CD4-positive, alpha-beta T cell treated with Interferon alpha-2 for 1 hour (primary cell): ENCODE measurements around the gene VWF.

Experiments
- DNase-seq, 2 donors: peaks; one replicate each; pipeline ENCODE4 v3.0.0-alpha.2; 2020 to 2022

Gene VWF

GRCh38 chr12:5973461-5974115, 150.9 kb downstream of the VWF start:
- no peak for DNase-seq

DNA sequence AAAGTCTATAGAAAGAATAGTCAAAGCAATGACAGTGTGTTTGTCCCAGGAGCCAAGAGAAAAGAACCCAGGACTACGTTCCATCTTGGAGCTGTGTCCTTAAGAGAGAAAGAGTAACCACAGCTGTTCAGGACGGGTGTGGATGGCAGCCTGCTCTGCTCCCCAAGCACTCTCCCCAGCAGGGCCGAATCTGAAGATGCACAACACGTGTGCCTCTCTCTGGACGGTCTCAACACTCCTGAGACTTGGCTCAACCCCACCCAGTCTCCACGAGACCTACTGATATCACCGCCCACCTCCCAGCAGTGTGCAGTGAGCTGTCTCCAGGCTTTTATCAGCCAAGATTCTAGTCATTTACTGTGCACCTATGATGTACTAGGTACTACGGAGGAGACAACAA, 152.1 kb downstream of the VWF start:
- no peak for DNase-seq

DNA sequence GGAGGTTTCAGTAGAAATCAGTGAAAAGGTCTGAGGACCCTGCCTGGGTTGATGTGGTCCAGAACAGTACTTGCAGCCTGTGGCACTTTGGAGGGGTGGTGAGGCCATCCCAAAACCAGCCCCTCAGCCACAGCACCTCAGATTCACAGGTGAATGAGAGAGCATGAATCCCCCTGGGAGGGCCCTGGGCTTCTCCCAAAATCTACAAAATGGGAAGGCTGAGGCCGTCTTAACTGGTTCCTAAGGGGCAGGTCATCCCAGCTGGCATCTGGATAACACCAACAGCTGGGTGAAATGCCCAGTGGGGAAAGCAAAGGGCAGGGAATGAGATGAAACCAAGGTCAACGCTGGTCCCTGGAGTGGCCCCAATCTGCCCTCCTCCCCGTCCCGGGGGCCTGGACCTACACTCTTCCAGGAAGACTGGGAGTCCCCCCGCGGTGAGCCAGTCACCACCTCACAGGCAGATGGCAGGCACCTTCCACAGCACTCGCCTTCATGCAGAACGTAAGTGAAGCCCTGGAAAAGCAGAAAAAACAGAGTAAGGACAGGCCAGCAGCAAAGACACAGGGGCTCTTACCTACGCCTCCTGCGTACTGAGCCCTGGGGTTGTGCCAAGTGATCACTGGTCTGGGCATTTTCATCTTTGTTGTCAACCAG, 153.1 kb downstream of the VWF start:
- no peak for DNase-seq

DNA sequence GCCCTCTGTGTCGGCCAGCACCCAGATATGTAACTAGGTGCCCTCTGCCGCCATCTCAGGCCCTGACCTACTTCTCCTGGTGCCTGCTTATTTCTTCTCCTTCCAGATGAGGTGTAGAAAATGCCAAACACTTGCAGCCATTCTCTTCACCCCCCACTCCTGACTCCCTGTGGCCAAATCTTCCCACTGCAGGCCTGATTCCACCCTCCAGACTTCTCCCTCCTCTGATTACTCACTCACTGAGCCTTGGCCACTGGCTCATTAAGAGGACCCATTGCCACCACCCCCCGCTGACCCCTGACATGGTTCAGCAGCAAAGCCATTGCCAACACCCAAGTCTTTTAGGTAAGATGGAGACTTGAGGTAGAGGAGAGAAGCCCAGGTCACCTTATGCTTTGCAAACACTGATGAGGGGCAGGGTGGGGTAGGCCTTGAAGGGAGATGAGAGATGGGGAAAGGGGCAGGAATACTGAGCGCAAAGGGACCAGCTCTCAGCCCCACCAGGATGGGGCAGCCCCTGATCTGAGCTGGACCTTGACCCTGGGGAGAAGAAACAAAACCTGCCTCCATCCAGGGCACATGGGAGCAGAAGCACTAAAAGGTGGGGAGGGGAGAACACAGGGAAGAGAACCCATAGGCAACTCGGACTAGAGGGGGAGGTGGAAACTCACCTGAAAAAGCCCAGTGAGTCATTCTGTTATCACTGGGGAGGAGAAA, 154.3 kb downstream of the VWF start:
- no peak for DNase-seq

GRCh38 chr12:5969156-5969973, 155.1 kb downstream of the VWF start:
- no peak for DNase-seq

GRCh38 chr12:5967645-5968415, 156.6 kb downstream of the VWF start:
- no peak for DNase-seq

GRCh38 chr12:5966486-5967095, 157.9 kb downstream of the VWF start:
- DNase-seq = no peak

DNA sequence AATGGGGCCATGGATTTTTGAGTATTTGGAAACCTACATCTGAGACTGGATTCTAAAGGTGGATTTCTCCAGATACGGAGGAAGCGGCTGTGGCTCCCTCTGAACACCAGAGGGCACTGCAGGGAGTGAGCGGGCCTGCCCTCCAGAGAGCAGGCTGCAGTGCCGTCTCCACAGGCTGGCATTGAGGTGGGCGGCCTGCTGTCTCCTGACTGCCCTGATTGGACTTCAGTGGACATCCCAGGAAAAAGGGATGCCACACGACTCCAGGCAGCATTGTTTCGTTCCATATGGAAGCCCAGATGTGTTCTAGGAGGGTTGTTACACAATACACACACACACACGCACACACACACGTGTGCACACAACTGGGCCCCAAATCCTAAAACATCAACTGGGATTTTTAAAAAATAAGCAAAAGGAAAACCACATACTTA, 158.5 kb downstream of the VWF start:
- DNase-seq = peak; percentile 27 to 35

DNA sequence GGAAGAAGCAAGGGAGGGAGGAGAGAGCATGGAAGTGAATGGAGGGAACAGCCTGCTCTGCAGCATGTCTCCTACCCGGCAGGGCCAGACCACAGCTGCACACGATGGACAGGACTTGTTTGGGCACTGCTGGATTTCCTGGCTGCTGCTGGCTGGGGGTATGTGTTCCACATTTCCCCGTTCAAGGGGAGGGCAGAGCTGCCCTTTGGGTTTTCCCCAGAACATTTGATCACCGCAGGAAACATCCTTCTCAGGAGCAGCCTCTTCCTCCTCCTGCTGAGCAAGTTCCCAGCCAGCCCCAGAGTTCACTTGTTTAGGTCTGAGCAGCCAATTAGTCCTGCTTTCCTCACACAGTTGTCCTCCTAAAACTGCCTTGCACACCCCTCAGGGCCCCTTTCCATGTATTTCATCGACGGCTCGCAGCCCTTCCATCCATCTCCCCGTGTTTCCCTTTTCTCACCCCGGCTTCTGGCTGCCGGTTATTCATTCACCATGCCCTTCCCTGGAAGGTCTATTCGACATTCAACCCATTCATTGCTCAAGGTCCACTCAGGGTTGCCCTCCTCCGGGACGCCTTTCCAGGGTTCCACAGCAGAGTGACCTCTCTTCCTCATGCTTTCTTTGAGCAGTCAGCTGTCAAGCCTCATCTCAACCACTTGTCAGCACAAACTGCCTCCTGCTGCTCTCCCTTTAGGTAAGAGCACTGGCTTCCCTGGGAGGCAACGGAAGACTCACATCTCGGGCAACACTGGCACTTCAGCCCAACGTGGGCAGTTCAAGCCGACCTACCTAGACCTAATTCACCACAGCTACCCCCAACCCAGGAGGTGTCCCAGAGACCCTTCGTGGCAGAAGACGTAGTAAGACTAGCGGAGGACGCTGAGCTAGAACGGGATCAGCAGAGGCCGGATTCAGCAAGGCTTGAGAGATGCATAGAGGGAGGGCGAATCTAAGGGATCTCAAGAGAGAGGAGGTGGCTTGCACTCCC, 159.3 kb downstream of the VWF start:
- DNase-seq = no peak

GRCh38 chr12:5963515-5963914, 161.0 kb downstream of the VWF start:
- DNase-seq = no peak

- DNase-seq = no peak
Measured at GRCh38 chr12:5960783-5961182, 163.7 kb downstream of the VWF start.

DNA sequence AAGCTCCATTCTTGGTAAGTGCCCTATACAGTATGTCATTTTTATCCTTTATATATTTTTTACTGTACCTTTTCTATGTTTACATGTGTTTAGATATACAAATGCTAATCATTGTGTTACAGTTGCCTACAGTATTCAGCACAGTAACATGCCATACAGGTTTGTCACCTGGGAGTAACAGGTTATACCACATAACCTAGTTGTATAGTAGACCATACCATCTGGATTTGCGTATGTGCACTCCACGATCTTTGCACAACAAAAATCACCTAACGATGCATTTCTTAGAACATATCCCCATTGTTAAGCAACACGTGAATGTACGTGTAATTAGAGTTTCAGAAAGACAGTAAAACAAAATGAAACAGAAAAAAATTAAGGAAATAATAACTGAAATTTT, 167.5 kb downstream of the VWF start:
- DNase-seq = no peak

- DNase-seq = no peak
Measured at GRCh38 chr12:5954661-5955060, 169.8 kb downstream of the VWF start.

GRCh38 chr12:5953835-5954586, 170.5 kb downstream of the VWF start:
- DNase-seq = no peak

- DNase-seq = no peak
Measured at GRCh38 chr12:5952031-5952430, 172.4 kb downstream of the VWF start.

DNA sequence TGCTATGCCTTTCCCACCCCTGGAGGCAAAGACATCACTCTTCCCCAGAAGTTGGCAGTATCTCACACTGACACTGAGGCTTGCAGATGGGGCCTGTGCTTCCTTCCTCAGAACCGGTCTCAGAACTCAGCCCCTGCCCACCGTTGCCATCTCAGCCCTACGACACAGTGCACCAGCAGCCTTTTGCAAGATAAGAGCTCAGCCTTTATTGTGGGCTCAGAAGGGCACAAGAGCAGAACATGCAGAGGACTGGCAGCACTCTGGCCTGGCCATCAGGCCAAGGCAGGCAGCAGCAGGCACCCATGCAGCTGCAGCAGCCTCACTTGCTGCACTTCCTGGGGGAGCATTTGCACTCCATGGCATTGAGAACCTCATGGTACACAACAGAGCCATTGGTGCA, 175.8 kb downstream of the VWF start:
- no peak for DNase-seq

GRCh38 chr12:5947006-5947405, 177.5 kb downstream of the VWF start:
- DNase-seq = no peak

DNA sequence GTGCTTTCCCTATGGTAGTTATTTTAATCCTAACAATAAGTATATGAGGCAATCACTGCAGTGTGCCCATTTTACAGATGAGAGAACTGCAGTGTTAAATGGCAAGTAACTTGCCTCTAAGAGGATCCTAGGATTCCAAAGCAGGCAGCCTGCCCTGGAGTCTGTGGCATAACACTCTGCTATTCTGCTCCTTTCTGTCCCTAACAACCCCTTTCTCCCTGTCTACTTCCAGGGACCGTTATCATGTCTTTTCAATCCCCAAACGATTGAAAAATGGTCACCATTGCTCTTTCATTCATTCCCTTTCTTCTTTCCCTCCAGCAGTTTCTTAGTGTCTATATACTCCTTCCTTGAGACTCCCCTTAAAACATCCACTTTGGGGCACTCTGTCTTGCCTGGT, 178.1 kb downstream of the VWF start:
- no peak for DNase-seq

DNA sequence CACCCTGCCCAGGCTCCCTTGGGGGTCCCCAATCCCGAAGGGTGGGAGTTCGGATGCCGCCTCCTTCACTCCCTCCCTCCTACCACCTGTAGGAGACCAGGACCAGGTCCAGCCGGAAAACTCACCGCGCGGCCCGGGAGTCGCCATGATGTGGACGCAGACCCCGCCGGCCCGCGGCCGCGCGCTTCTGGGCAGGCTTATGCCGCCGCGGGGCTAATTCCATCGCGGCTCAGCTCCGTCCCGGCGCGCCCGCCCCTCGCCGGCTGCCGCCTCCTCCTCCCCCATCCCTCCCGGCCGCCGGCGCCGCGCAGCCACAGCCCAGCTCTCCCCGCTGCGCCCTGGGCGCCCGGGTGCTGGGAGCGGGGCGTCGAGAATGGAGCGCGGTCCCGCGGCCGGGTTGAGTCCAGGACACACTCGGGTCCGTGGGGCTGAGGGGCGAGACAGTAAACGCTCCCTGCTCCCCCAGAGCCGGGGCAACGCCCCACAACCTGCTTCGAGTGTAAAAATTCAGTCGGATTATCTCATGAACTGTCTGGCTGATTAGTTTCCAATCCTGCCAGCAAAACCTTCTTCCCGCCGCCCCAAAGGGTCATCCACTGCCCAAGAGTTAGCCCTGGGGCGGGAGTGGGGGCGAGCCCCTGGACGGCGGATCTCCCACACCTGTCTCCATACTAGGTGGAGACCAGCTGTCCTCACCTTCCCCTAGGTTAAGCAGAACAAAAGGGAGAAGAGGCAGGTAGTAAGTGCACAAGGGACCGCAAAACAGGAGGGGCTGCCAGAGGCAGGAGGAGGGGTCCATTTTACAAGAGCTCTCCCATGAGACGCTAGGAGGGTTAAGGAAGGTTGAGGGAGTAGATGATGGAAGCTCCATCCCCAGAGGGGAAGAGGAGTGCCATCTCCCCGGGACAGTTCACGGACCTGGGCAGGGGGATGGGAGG, 179.1 kb downstream of the VWF start, which contains the start of gene ANO2:
Gene ANO2, minus strand, starts transcription at position 189 of the 938 bp plus-strand sequence. Its CDS starts 42 bp downstream, at position 147.
- no peak for DNase-seq
